Smooth muscle cell (in vitro differentiated cells): ENCODE measurements around the gene SLMAP. TPM values are rescaled to one million over a fixed set of nuclear protein-coding genes. Genes with fewer than 3 reads are reported as not detected.

Source experiments
- DNase-seq: peaks from one replicate; lab custom pipeline; 2025; ENCODE audit not compliant: unreplicated experiment; lab: John Stamatoyannopoulos, UW
- H2AFZ ChIP-seq: fragments of 200-600 bp; sonication (generic); 2 replicates; pipeline ENCODE4 v1.6.0; 2016; ENCODE audit warnings: antibody characterized with exemption, low read depth, mild to moderate bottlenecking
- H3F3A ChIP-seq: fragments of 200-600 bp; sonication (generic); 2 replicates; pipeline ENCODE4 v1.6.0; 2017; ENCODE audit warnings: antibody characterized with exemption, low read depth
- H3K27ac ChIP-seq: fragments of 200-600 bp; sonication (generic); 2 replicates; pipeline ENCODE4 v1.5.1; 2016; ENCODE audit warnings: low read depth, mild to moderate bottlenecking
- H3K27me3 ChIP-seq: fragments of 200-600 bp; sonication (generic); 2 replicates; pipeline ENCODE4 v1.6.1; 2016; ENCODE audit warnings: low read depth, mild to moderate bottlenecking
- H3K36me3 ChIP-seq: fragments of 200-600 bp; sonication (generic); 2 replicates; pipeline ENCODE4 v1.5.1; 2016; ENCODE audit warnings: low read depth
- H3K4me1 ChIP-seq: fragments of 200-600 bp; sonication (generic); 2 replicates; pipeline ENCODE4 v1.5.1; 2016; ENCODE audit warnings: low read depth
- H3K4me2 ChIP-seq: fragments of 200-600 bp; sonication (generic); 2 replicates; pipeline ENCODE4 v1.6.0; 2016; ENCODE audit warnings: mild to moderate bottlenecking
- H3K4me3 ChIP-seq: fragments of 200-600 bp; sonication (generic); 2 replicates; pipeline ENCODE4 v1.5.1; 2016; ENCODE audit warnings: mild to moderate bottlenecking
- H3K79me2 ChIP-seq: fragments of 200-600 bp; sonication (generic); 2 replicates; pipeline ENCODE4 v1.6.0; 2016; ENCODE audit warnings: low read depth, mild to moderate bottlenecking
- H3K9ac ChIP-seq: fragments of 200-600 bp; sonication (generic); 2 replicates; pipeline ENCODE4 v1.6.0; 2016; ENCODE audit warnings: low read depth
- H3K9me3 ChIP-seq: fragments of 200-600 bp; sonication (generic); replicated peaks from 2 replicates; pipeline ENCODE4 v1.5.1; 2016; ENCODE audit warnings: low read depth
- H4K20me1 ChIP-seq: fragments of 200-600 bp; sonication (generic); 2 replicates; pipeline ENCODE4 v1.6.0; 2016; ENCODE audit warnings: low read depth
- WGBS: methylation state at CpG from one replicate; pipeline ENCODE4 v1.1.7; 2016; ENCODE audit warnings: low lambda C conversion rate; 5-methylcytosine and 5-hydroxymethylcytosine counted together
- polyA plus RNA-seq: library from polyadenylated mRNA; unstranded; fragments of >200 nt; fragmentation: Nextera tagmentation; extraction: Ambion mirVana; gene quantifications from 2 replicates; pipeline ENCODE4 v1.2.1, GENCODE V29; 2016
- total RNA-seq: library from RNA; depleted of rRNA; stranded (reverse); fragments of >200 nt; gene quantifications from 2 replicates; pipeline ENCODE4 v1.2.3, GENCODE V29; 2014
- TF ChIP-seq, protein P1 (sequence below): fragments of 200-600 bp; sonication (generic); IDR thresholded peaks from 2 replicates; pipeline ENCODE4 v1.5.1; 2017; ENCODE audit warnings: borderline replicate concordance, mild to moderate bottlenecking, antibody characterized with exemption; ENCODE audit not compliant: insufficient read depth, poor library complexity, severe bottlenecking

Gene SLMAP
- total and polyA plus RNA-seq, 2 experiments from 2014 or later, result 19.9 to 42.8 TPM

DNA sequence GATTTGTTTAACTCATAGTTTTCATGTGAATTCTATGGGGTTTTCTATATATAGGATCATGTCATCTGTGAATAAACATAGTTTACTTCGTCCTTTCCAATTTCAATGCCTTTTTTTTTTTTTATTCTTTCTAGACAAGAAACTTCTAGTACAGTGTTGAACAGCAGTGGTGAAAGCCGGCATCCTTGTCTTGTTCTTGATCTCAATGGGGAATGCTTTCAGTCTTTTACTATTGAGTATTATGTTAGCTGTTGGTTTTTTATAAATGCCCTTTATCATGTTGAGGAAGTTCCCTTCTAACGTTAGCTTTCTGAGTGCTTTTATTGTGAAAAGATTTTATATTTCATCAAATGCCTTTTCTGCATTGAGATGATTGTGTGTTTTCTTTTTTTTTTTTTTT, 69.0 kb downstream of the SLMAP start:
- no peaks in the 10 kb centered on the region for H3K27me3 ChIP-seq

DNA sequence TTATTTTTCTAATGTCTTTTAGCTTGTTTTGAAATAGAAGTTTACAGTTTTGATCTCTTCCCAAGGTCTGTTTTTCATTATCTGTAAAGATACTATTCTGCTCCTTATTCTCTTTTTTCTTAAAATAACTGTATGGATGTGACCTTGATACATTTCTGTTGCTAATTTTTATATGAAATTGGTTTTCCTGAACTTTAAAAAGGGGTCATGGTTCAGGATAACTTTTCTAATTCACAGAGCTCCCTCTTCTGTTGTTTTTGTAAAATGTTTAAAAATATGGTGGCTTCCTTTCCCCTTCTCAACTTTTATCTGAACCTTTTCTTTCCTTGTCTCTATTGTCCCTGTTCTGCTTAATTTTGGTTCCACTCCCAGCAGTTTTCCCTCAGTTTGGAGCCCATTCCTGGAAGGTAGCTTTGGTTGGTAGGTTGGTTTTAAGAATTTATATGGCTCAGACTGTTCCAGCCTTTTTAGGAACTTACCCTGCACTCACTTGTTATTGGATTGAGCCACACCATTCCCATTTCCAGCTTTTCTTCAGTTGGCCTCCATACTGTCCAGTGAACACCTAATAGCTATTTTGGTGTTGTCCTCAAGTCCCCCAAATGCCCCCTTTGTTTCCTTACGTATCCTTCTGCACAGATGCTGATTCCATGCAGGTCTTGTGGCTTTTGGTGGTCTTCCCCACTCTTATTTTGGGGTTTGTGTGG, 70.3 kb downstream of the SLMAP start:
- TF ChIP-seq, protein P1, sequence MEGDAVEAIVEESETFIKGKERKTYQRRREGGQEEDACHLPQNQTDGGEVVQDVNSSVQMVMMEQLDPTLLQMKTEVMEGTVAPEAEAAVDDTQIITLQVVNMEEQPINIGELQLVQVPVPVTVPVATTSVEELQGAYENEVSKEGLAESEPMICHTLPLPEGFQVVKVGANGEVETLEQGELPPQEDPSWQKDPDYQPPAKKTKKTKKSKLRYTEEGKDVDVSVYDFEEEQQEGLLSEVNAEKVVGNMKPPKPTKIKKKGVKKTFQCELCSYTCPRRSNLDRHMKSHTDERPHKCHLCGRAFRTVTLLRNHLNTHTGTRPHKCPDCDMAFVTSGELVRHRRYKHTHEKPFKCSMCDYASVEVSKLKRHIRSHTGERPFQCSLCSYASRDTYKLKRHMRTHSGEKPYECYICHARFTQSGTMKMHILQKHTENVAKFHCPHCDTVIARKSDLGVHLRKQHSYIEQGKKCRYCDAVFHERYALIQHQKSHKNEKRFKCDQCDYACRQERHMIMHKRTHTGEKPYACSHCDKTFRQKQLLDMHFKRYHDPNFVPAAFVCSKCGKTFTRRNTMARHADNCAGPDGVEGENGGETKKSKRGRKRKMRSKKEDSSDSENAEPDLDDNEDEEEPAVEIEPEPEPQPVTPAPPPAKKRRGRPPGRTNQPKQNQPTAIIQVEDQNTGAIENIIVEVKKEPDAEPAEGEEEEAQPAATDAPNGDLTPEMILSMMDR, result no peak
- Histone ChIP-seq H3K79me2 (peaks cover 42% of the 10 kb centered on the region), H3K36me3 (no peaks in the 10 kb centered on the region), H2AFZ (no peak overlapping the region), H4K20me1 (peaks cover 88% of the 10 kb centered on the region), H3K4me2 (no peak overlapping the region), H3K9ac (peak overlapping the region; percentile 3), H3K27me3 (no peaks in the 10 kb centered on the region), H3F3A (no peaks in the 10 kb centered on the region), H3K4me1 (peaks cover 8% of the 10 kb centered on the region), H3K9me3 (no peaks in the 10 kb centered on the region), H3K4me3 (no peak overlapping the region), H3K27ac (peak overlapping the region; percentile 48)
- WGBS, result 96% methylated on average over 1 of the region's 1 CpG
- DNase-seq, result no peak

More for the DNA sequence above, 69.0 kb downstream of the SLMAP start:
- H3K36me3 ChIP-seq, result no peaks in the 10 kb centered on the region
- no peaks in the 10 kb centered on the region for H3F3A ChIP-seq
- H3K27ac ChIP-seq, result no peak overlapping the region
- H2AFZ ChIP-seq, result no peak overlapping the region
- no peak overlapping the region for H3K9ac ChIP-seq
- WGBS, result 70% methylated on average over 3 of the region's 3 CpGs
- TF ChIP-seq, protein P1, result no peak
- no peak for DNase-seq
- H3K9me3 ChIP-seq, result no peaks in the 10 kb centered on the region
- H4K20me1 ChIP-seq, result peaks cover 91% of the 10 kb centered on the region
- H3K4me1 ChIP-seq, result peaks cover 8% of the 10 kb centered on the region
- H3K4me3 ChIP-seq, result no peak overlapping the region
- no peak overlapping the region for H3K4me2 ChIP-seq
- peaks cover 49% of the 10 kb centered on the region for H3K79me2 ChIP-seq

DNA sequence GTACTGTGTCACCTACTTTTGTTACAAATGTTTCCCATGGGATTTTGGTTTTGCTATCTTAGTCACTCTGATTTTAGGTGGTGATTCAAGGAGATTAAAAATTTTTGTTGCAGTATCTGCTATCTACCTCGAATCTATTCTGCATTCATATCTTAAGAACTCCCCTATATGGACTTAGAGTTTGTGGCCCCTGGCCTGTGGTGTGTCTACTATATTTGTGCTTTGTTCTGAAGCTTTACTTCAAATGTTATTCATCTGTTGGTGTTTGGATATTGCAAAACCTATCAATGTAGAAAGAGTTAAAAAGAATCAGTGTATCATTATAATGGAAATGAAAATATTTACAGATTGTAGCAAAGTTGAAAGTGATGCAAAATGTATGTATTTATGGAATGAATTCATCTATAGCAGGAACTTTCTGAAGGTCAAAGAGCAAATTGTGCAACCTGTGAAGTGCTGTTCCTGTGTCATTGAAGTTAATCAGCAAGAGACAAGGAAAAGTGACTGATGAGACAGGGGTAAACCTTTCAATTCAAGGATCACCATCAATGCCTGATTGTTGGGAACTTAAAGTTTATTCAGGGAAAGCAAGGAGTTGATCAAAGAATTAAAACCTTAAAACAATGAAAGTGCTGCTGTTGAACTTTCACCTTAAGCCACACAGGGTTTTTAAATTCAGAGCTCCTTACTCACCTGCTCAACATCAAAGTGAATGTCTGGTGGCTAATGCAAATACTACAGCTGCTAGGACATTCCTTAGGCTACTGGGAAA, 71.0 kb downstream of the SLMAP start:
- H3K27ac ChIP-seq, result no peak overlapping the region

More for the DNA sequence above, 71.0 kb downstream of the SLMAP start:
- DNase-seq, result no peak
- H2AFZ ChIP-seq, result no peak overlapping the region
- H3F3A ChIP-seq, result no peaks in the 10 kb centered on the region
- peaks cover 8% of the 10 kb centered on the region for H3K4me1 ChIP-seq
- no peaks in the 10 kb centered on the region for H3K27me3 ChIP-seq
- H4K20me1 ChIP-seq, result peaks cover 85% of the 10 kb centered on the region
- H3K4me2 ChIP-seq, result no peak overlapping the region
- TF ChIP-seq, protein P1, result no peak
- 79% methylated on average over 1 of the region's 1 CpG for WGBS
- peaks cover 40% of the 10 kb centered on the region for H3K79me2 ChIP-seq
- no peaks in the 10 kb centered on the region for H3K9me3 ChIP-seq
- no peak overlapping the region for H3K9ac ChIP-seq
- H3K36me3 ChIP-seq, result no peaks in the 10 kb centered on the region
- no peak overlapping the region for H3K4me3 ChIP-seq
